Astrocyte of the spinal cord (primary cell): Measurements from ENCODE around the gene SGIP1.
A peak's percentile ranks its signal among the peaks of the same experiment; 100 is the strongest.

ENCODE experiments used
- DNase-seq: peaks from one replicate; pipeline ENCODE4 v3.0.0; 2011; ENCODE audit warnings: low read depth, low spot score
- H3K4me3 ChIP-seq: 2 replicates; pipeline ENCODE4 v1.5.1; 2011; ENCODE audit warnings: low read depth, mild to moderate bottlenecking, low read length, moderate library complexity
- CTCF ChIP-seq: IDR thresholded peaks from 2 replicates; pipeline ENCODE4 v1.5.1; 2012; ENCODE audit warnings: low read depth, mild to moderate bottlenecking, low read length, inconsistent platforms
- in situ Hi-C: cut with HindIII; loops from 2 replicates; pipeline ENCODE4 v1.10.0; 2017; ENCODE audit warnings: low sequenced_read_pairs

SGIP1 gene

GRCh38 chr1:66532798-66533783 is 862 bp upstream of the SGIP1 start:
- in situ Hi-C loops, result no loop called here

GRCh38 chr1:66535061-66535460 is 1.1 kb downstream of the SGIP1 start:
- no peak for DNase-seq
- in situ Hi-C loops, result no loop called here
- TF ChIP-seq CTCF, result no peak
- peak overlapping the region; percentile 51 for H3K4me3 ChIP-seq

More at GRCh38 chr1:66532798-66533783, 862 bp upstream of the SGIP1 start:
- TF ChIP-seq CTCF, result no peak
- peak; percentile 76 for DNase-seq
- peak overlapping the region; percentile 51 for H3K4me3 ChIP-seq

GRCh38 chr1:66535853-66536252 is 1.9 kb downstream of the SGIP1 start:
- no peak for TF ChIP-seq CTCF
- no peak for DNase-seq
- H3K4me3 ChIP-seq, result peak overlapping the region; percentile 51
- in situ Hi-C loops, result no loop called here

- H3K4me3 ChIP-seq, result no peak overlapping the region
- in situ Hi-C loops, result no loop called here
- no peak for DNase-seq
- TF ChIP-seq CTCF, result no peak
Measured at GRCh38 chr1:66537718-66538117, 3.8 kb downstream of the SGIP1 start.

GRCh38 chr1:66539491-66539890 is 5.5 kb downstream of the SGIP1 start:
- no peak for DNase-seq
- no peak for TF ChIP-seq CTCF
- H3K4me3 ChIP-seq, result no peak overlapping the region
- in situ Hi-C loops, result no loop called here

- DNase-seq, result peak; percentile 43
- no peak for TF ChIP-seq CTCF
- in situ Hi-C loops, result no loop called here
- no peak overlapping the region for H3K4me3 ChIP-seq
Measured at GRCh38 chr1:66540434-66541032, 6.6 kb downstream of the SGIP1 start.
